Measurements from ENCODE around the gene CLCA4.

DNA sequence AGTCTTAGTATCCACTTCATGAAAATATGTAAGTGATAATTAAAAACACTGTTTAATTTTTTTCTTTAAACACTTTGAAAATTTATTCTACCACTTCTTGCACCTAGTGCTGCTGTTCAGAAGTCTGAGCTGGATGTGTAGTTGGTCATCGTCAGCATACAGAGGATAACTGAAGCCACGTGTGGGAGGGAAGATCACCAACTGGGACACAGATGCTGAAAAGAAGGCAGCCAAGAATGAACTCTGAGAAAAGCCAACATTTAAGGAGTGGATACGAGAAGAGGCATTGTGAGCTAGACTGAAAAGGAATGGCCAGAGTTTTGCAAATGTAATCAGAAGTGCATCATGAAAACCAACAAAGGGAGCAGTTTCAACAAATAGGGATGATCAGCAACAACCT is 24.6 kb upstream of the CLCA4 start:
- TF ChIP-seq, protein P1, sequence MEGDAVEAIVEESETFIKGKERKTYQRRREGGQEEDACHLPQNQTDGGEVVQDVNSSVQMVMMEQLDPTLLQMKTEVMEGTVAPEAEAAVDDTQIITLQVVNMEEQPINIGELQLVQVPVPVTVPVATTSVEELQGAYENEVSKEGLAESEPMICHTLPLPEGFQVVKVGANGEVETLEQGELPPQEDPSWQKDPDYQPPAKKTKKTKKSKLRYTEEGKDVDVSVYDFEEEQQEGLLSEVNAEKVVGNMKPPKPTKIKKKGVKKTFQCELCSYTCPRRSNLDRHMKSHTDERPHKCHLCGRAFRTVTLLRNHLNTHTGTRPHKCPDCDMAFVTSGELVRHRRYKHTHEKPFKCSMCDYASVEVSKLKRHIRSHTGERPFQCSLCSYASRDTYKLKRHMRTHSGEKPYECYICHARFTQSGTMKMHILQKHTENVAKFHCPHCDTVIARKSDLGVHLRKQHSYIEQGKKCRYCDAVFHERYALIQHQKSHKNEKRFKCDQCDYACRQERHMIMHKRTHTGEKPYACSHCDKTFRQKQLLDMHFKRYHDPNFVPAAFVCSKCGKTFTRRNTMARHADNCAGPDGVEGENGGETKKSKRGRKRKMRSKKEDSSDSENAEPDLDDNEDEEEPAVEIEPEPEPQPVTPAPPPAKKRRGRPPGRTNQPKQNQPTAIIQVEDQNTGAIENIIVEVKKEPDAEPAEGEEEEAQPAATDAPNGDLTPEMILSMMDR (IDR thresholded peaks at IDR 0.05) = no peak
- no peak for TF ChIP-seq POLR2A (IDR thresholded peaks at IDR 0.05)

All from lower leg skin (tissue), 3 donors.